HG02623 (cell line): ENCODE results near the gene PRDM16.

Source experiments
- ATAC-seq: cut with Tn5 transposase; IDR thresholded peaks from one replicate; pipeline ENCODE4 v1.9.1; 2021; ENCODE audit warnings: moderate library complexity; ENCODE audit not compliant: unreplicated experiment

The PRDM16 gene

DNA sequence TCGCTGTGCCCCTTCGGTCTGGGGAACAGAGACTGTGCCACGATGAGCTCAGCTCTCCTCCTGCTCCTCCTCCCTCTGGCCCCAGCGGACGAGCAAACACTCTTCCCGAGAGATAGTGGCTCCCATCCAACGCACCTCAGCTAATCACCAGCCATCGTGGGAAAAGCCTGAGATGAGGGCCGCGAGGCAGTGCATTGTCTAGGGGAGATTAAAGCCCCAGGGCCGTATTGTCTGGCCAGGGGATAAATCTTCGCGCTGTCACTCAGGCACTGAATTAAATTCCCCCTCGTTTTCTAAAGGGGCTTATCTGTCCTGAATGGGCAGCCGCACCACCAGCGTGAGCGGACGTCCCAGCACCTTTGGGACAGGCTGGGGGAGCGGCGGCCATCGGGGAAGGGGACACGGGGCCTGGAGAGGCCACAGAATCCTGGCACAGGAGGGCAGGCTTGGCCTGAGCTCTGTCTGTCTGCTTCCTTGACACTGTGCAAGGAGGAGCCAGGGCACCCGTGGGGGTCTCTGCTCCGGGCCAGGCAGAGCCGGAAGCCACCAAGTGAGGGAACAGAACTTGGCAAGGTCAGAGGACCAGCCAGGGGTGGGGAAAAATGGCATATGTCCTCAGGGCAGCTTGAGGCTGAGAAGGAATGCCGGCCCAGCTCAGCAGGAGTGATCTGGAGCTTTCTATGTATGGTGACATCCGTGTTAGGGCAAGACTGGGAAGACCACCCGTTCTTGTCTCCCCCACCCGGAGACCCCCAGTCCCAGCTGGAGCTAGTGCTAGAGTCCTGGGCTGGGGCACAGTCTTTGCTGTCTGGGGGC is 32.3 kb downstream of the PRDM16 start:
- ATAC-seq: no peak

DNA sequence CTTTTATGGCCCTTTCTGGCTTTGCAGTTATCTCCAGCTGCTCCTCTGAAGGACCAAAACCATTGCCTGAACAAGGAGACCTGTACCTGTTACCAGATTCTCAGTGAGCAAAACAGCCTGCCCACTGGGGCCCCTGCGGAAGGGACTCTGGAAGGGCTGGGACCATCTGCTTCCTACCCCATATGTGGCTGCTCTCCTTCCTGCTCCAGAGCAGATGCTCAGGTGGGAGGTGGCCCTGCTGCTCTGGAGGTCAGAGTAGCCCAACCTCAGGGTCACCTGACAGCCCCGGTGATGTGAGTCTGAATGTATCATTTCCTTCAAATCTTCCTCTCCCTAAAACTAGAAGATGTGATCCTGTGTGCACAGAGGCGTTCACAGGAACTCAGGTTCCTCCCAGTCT is 33.6 kb downstream of the PRDM16 start:
- ATAC-seq: no peak

DNA sequence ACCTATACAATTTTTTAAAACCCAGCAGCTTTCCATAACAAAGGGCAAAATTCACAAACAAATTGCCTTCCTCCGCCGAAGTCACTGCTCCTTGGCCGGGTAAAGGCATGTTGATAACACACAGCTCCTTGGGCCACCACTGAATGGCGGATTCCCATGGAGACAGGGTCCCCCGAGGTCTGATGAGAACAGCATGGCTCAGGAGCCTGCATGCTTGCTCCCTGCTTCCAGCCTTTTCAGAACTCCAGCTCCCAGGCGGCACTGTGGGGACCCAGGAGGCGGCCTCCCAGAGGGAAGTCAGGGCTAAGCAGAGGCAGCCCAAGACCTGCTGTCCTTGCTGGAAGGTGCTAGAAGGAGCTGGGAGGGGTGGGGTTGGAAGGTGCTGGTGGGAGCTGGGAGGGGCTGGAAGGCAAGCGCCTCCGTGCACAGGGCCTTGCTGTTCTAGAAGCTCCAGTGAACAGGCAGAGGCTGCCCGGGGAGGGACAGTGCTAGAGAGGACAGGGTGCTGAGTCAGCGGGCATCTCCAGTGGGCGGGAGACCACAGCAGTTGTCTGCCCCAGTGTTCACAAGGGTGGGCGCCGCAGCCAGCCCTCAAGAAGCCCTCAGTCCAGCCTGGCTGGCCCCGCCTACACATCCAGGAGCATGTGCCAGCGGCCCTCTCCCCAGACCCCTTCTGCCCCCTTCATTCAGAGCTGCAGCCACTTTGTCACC is 35.1 kb downstream of the PRDM16 start:
- ATAC-seq: no peak

DNA sequence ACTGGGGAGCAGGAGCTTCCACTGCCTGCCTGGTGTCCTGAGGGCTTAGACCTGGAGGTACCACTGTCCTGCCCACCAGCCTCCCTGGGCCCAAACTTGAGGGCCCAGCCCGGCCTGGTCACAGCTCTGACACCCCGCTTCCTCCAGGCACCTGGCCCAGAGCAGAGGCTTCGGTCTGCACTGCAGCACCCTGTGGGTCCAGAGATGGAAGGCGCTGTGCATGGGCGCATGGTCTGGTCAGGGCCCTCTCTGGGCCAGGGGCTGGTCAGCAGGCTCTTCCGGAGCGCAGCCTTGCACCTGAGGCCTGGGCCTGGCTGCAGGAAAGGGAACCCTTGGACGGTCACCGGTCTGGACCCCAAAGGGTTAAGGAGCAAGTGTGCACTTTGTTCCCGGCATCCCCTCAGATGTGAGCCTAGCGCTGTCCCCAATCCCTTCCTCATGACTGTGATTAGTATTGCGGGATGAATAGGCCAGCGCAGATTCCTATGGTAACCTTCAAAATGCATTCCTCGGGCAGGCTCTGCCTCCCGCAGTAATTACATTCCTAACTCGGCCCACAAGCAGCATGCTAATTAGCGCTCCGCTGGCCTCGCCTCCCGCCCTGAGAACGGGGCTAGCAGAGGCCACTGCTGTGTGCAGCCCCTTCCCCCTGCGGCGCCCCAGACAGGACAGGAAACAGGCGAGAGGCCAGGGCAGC is 36.3 kb downstream of the PRDM16 start:
- no peak for ATAC-seq

DNA sequence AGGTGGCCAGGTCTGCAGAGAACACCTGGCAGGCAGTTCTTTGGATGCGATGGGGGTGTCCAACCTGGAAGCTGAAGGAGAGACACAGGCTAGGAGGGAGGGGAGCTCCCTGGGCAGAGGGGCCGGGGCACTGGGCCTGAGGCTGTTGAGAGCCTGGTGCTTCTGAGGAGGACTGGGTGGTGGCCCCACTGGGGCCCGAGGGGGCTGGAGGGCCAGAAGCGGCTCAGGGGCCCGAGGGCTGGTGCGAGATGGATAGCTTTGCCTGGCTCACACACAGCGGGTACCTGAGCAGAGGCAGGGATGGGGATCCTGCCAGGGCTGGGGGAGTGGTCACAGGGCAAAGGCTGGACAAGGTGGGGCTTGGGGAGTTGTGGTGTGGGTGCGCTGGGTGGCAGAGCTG is 37.2 kb downstream of the PRDM16 start:
- ATAC-seq: no peak

DNA sequence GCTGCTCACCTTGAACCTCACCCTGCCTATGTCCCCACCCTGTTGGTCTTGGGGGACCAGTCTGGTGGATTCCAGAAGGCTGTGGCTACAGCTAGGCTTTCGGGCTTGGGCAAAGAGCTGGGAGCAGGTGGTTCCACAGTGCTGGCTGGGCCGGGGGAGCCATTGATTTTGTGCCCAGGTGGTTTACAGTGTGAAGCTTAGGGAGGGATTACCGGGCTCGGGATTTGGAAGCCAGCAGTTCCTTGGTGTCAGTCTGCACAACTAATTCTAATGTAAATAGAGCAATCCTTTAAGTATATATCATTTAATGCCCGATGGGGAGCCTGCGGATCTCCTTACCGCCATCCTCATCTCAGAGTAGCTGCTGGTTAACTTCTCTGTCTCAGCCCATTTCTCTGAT is 38.2 kb downstream of the PRDM16 start:
- ATAC-seq: no peak

DNA sequence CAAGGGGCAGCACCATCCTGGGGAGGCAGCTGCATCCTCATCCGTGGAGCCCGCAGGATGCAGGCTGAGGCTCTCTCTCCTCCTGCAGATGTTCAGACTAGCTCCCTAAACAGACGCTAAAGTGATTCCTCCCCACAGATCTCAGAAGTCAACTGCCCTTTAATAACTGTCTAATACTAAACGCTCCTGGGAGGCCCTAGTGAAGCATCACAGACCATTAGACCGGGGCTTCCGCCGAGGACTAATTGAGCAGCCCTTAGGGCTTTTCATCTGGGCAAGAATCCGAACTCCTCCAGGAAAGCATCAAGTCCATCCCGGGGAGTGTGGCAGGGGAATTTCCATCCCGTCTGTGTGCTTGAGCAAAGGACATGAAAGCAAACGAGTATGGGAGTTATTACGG is 40.4 kb downstream of the PRDM16 start:
- no peak for ATAC-seq

DNA sequence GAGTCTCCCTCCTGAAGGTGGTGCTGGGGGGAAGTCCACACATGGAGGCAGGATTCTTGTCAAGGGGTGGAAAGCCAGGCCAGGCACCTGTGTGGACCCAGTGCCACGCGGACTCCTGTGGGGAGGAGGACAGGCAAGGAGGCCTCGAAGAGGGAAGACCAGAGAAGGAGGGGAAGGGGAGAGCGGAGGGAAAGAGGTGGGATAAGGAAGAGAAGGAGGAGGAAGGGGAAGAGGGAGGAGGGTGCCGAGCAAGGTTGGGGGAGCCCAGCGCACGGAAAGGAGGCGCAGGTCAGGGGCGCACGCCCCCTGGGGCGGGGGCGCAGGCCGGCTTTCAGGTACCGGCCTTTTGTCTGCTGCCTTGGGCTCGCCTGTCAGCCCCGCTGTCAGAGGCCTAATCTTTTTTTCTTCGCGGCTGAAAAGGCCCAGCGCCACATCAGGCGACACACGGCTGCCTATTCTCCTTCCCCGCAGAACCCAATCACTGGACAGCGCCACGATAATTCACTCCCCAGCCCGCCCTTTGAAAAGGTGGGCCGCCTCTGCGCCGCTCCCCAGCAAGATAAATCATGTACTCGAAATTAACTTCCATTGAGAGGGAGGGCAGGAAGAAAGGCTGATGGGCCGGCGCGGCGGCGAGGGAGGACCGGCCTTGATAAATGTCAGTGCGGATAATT is 42.5 kb downstream of the PRDM16 start:
- ATAC-seq: no peak

DNA sequence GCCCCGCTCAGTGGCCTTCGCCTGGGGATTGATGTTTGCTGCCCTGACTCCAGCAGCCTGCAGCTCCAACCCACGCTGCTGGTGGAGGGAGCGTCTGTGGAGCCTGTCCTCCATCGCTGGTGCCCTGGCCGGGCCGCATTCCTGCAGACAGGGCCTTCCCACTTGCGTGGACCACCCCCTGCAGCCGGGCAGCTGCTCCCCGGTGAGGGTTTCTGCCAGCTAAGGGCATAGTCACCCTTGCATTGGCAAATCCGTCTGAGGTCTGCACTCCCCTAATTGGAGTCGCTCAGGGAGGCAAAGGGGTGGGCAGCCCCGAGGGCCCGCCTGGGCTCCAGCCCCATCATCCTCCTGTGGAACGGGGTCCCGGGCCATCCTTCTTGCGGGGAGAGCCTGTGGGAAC is 43.5 kb downstream of the PRDM16 start:
- no peak for ATAC-seq

DNA sequence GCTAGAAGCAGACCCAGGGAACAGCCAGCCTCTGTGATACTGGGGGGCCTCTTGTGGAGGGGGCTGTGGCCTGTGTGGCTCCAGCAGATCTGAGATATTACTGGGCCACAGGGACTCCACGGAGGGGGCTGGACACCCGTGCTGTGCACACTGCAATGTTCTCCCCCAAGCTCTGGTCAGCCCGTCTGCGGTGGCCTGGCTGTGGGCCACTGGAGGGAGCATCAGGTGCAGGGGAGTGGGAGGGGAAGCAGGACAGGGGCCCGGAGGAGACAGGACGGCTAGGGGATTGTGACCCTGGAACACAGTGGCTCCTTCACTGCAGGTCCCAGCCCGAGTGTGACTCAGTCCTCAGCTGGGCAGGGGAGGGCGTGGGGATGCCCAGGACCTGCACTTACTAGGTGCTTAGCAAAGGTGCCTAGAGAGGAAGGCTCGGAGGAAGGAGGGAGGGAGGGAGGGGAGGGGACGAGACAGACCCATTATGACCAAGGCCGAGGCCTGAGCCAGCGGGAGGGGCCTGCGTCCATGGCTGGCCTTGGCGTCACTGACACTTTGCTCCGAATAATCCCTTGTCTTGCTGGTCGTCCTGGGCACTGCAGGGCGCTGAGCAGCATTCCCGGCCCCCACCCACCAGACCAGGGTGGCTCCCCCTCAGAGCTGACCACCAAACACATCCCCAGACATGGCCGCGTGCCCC is 44.2 kb downstream of the PRDM16 start:
- ATAC-seq: no peak

DNA sequence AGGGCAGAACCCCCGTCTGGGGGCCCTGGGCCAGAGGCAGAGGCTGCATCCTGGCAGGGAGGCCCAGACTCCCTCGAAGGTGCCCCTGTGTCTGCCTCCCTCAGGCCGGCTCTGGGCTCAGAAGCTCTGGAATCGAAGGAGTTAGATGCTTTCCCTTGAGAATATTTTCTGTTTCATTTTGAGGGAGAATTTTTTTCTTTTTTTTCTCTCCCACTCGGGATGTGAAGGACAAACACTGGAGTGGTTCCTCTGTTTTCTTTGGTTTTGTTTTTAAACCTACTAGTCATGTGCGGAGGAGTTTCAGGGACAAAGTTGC is 44.7 kb downstream of the PRDM16 start:
- ATAC-seq: no peak

DNA sequence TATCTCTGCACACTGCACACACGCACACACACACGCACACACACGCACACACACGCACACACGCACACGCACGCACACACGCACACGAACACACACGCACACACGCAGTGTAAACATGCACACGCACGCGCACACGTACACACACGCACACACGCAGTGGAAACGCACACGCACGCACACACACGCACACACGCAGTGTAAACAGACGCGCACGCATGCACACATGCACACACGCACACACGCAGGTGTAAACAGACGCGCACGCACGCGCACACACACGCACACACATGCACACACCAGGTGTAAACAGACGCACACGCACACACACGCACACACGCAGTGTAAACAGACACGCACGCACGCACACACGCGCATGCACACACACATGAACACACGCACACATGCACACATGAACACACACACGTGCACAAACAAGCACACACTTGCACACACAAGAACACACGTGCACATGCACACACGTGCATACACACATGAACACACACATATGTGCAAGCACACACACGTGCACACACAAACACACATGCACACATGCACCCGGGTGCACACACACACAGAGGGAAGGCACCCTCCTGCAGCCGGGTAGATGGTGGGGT is 45.2 kb downstream of the PRDM16 start:
- ATAC-seq: no peak

DNA sequence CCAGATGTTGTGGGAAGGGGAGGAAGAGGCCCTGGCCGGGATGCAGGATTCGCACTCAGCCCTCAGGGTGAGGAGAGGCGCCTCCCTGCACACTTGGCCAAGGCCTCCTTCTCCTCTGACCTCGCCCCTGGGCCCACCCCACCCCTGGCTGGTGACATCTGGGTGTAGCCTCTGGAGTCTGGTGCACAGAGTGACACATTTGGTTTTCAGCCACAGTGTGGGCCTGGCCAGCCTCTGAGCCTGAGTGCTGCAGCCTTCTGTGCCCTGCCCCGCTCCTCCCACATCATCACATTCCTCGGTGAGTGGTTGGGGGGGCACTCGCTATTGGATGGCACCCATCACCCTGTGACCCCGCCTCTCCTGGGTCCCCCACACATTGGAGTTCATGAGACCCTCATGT is 45.8 kb downstream of the PRDM16 start:
- ATAC-seq: no peak

DNA sequence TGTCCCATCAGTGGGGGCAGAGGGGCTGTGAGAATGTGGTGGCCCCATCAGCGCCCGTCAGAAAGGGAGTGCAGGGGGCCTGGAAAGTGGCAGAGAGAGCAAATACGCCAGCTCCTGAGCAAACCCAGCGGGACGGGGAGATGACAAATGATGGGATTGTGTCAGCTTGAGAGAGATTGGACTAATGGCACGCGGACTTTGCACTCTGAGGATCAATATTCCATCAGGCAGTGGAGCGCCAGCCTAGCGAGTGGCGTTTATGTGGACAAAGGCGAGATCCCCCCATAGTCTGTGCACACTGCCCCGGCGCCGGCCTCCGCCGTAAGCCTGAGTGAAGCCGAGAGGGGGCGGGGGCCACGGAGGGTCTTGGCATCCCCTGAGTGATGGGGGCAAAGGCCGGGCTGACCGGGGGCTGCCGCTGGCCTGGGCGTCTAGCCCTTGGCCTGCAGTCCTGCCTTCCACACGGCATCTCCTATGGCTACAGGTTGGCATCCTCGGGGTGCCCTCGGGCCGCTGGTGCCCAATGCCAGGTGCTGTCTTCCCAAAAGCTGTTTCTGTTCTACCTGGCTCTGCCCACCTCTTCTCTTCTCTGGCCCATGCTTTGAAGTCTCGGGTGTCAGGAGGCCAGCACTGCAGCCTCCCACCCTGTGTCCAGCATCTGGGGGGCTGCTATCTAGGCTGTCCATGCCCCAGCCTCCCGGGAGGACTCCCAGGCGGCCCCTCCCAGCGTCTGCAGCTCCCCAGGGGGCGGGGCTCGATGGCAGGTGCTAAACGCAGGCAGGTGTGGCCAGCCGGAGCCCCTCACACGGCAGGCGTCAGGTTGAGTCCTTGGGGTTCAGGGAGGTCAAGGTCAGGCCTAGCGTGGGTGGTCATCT is 46.5 kb downstream of the PRDM16 start:
- ATAC-seq: no peak

DNA sequence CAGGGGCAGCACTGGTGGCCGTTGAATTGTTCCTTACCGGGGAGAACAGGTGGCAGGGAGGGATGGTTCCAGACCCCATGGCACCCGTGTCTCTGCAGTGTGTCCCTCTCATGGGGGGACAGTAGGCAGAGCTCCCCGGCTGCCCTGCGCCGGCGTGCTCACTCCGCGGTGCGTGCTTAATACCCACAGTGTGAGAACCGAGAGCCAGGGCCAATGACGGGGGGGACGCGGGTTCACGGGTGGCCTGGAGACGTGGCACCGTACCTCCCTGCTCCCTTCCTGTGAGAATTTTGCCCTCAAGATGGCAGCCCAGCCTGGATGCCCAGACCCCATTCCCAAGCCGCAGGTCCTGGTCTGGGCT is 47.1 kb downstream of the PRDM16 start:
- no peak for ATAC-seq

DNA sequence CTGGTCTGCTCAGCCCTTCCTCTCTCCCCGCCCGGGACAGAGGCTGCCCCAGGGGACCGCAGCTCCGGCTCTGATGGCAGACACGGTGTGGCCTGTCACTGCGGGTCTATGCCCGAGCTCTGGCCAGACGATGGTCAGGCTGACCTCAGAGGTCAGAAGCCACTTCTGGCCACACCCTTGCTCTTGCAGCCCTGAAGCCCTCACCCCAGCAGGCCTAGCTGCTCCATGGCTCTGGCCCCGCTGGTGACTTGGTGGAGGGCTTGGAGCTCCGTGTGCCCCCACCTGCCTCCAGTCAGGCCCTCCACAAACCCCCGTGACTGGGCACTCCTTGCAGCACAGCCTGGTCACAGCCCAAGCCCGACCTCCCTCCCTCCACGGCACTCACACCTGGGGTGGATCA is 47.6 kb downstream of the PRDM16 start:
- ATAC-seq: no peak

DNA sequence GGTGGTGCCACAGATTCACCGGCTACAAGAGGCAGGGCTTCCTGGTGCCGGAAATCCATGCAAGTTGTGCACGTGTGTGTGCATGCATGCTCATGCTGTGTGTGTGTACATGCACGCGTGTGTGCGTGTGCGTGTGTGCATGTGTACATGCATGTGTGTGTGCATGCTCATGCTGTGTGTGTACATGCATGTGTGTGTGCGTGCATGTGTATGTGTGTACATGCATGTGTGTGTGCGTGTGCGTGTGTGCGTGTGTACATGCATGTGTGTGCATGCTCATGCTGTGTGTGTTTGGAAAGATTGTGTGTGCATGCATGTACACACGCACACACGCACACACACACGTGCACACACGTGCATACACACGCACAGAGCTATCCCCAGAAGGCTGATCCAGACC is 48.9 kb downstream of the PRDM16 start:
- no peak for ATAC-seq

DNA sequence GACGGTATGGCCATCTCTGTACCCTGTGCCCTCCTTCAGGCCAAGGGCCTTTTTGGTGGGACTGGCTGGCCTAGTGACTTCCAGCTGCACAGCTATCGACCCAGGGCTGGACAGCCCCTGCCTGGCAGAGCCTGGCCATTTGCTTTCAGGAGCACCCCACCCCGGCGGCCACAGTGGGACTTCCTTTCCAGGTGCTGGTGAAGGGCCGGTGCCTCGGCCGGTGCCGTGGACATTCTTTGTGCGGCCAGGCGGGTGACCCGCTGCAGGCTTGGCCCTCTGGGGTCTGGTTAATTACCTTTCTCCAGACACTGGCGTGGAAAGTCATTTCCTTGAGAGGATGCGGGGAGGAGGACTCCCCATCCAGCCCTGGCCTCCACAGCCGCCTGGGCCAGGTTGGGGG is 50.1 kb downstream of the PRDM16 start:
- no peak for ATAC-seq

DNA sequence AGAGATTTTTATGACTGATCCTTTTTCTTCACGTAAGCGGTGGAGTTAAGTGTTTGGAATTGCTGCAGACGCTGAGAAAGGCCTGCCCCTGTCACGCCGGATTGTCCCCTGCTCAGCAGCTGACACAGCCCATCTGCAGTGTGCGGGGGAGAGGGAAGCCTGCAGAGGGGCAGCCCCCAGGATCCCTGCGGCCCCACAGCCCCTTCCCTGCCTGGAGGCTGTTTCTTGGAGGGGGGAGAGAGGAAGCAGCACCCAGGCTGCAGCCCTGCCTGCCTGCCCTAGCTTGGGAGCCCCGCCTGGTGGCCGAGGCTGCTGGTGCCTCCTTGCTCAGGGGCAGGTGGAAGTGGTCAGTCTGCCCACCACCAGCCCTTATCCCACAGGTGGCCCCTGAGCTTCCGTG is 50.7 kb downstream of the PRDM16 start:
- ATAC-seq: no peak

DNA sequence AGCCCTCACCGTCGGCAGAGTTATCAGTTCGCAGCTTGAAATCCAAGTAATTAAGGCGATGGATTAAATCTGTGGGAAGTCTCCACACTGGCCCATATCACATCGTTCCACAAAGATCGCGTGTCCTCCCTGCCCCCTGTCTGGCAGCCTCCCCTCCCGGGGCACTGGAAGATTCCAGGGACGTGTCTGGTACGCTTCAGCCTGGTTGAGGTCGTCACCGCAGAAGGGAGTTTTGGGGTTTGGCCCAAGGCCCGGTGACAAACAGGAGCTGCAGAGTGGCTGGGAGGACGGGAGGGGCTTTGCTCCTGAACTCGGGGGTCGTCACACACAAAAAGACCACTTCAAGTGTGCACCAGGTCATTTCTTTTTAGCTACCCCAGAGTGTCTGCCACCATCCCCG is 51.1 kb downstream of the PRDM16 start:
- ATAC-seq: no peak
